Naive thymus-derived CD4-positive, alpha-beta T cell (primary cell): Measurements from ENCODE around the gene CLDN9. TPM values are rescaled to one million over a fixed set of nuclear protein-coding genes. Genes with fewer than 3 reads are reported as not detected.

ENCODE experiments used
- ATAC-seq: fragments of 150-1000 bp; cut with Tn5 transposase; 2 replicates; pipeline ENCODE4 v1.10.0; 2021; ENCODE audit warnings: mild to moderate bottlenecking, moderate library complexity
- CTCF ChIA-PET: fragments of 350-600 bp; sonication (Branson Sonifier 250); formaldehyde crosslinking; loops from one replicate; lab custom pipeline; 2021; ENCODE audit warnings: antibody characterized with exemption; lab: Charles Lee
- POLR2A ChIA-PET: fragments of 350-600 bp; sonication (Branson Sonifier 250); formaldehyde crosslinking; loops from one replicate; lab custom pipeline; 2021; ENCODE audit warnings: antibody characterized with exemption, inconsistent platforms; lab: Charles Lee
- DNase-seq, 9 donors: peaks; one replicate each; pipeline versions ENCODE4 v3.0.0 to v3.0.0-alpha.2; 2020 to 2022; ENCODE audit warnings: mixed read lengths in 1 of 9
- H3K27ac ChIP-seq: one replicate; pipeline ENCODE4 v1.7.0; 2013; ENCODE audit warnings: mild to moderate bottlenecking, low read depth, low read length, moderate library complexity
- H3K27me3 ChIP-seq, 2 donors: one replicate each; pipeline ENCODE4 v1.7.0; 2013; ENCODE audit warnings: low read length in 2 of 2, mild to moderate bottlenecking in 2 of 2, moderate library complexity in 2 of 2; ENCODE audit not compliant: control insufficient read depth in 2 of 2, insufficient read depth in 2 of 2
- H3K36me3 ChIP-seq, 3 experiments: 1 replicate in 2 of 3; 2 replicates in 1 of 3; pipeline ENCODE4 v1.7.0; 2013; ENCODE audit warnings: low read length in 3 of 3, mild to moderate bottlenecking in 3 of 3, moderate library complexity in 1 of 3; ENCODE audit not compliant: insufficient read depth in 3 of 3, control insufficient read depth in 2 of 3
- H3K4me1 ChIP-seq, 2 donors: one replicate each; pipeline ENCODE4 v1.7.0; 2013; ENCODE audit warnings: low read length in 2 of 2, mild to moderate bottlenecking in 2 of 2, moderate library complexity in 1 of 2; ENCODE audit not compliant: control insufficient read depth in 2 of 2, insufficient read depth in 2 of 2
- H3K4me3 ChIP-seq: 2 replicates; pipeline ENCODE4 v1.7.0; 2013; ENCODE audit warnings: mild to moderate bottlenecking, low read length
- H3K9me3 ChIP-seq, 3 experiments: 1 replicate in 2 of 3; 2 replicates in 1 of 3; pipeline ENCODE4 v1.7.0; 2013; ENCODE audit warnings: low read length in 3 of 3; ENCODE audit not compliant: control insufficient read depth in 2 of 3
- H3K27ac Mint-ChIP-seq, 9 donors: one replicate each; pipeline ENCODE4 v1.8.0; 2020 to 2022; ENCODE audit warnings: mixed read lengths in 9 of 9, mild to moderate bottlenecking in 8 of 9, moderate library complexity in 5 of 9, inconsistent platforms in 2 of 9
- H3K27me3 Mint-ChIP-seq, 5 donors: one replicate each; pipeline ENCODE4 v1.8.0; 2021 to 2022; ENCODE audit warnings: mixed read lengths in 5 of 5, mild to moderate bottlenecking in 1 of 5
- H3K36me3 Mint-ChIP-seq, 5 donors: one replicate each; pipeline ENCODE4 v1.8.0; 2020 to 2022; ENCODE audit warnings: mixed read lengths in 5 of 5, mild to moderate bottlenecking in 3 of 5, inconsistent platforms in 1 of 5
- H3K4me1 Mint-ChIP-seq, 7 donors: one replicate each; pipeline ENCODE4 v1.8.0; 2020 to 2022; ENCODE audit warnings: mixed read lengths in 7 of 7, mild to moderate bottlenecking in 3 of 7, inconsistent platforms in 1 of 7
- H3K4me3 Mint-ChIP-seq, 10 donors: one replicate each; pipeline ENCODE4 v1.8.0; 2020 to 2022; ENCODE audit warnings: mild to moderate bottlenecking in 10 of 10, mixed read lengths in 10 of 10, moderate library complexity in 6 of 10, inconsistent platforms in 2 of 10
- H3K9me3 Mint-ChIP-seq, 11 donors: one replicate each; pipeline ENCODE4 v1.8.0; 2020 to 2022; ENCODE audit warnings: mixed read lengths in 11 of 11, mild to moderate bottlenecking in 4 of 11, inconsistent platforms in 1 of 11, moderate library complexity in 1 of 11
- intact Hi-C, 2 donors: fragments of 100-400 bp; cut with micrococcal nuclease; formaldehyde crosslinking; loops; one replicate each; pipeline ENCODE4 v1.15.1; 2023
- polyA plus RNA-seq, 2 donors: library from polyadenylated mRNA; unstranded; fragments of 300-500 nt; fragmentation: Illumina TruSeq; gene quantifications; one replicate each; pipeline ENCODE4 v1.2.3, GENCODE V29; 2021
- total RNA-seq, 6 experiments: library from RNA in 5 of 6; stranded (reverse) in 5 of 6; gene quantifications; 1 replicate in 5 of 6; 2 replicates in 1 of 6; pipeline ENCODE4 v1.2.3 and lab custom pipeline; 2021 to 2026

The CLDN9 gene
- total and polyA plus RNA-seq, 7 experiments from 2014 or later = 0.15 to 0.37 TPM; not detected in 5

DNA sequence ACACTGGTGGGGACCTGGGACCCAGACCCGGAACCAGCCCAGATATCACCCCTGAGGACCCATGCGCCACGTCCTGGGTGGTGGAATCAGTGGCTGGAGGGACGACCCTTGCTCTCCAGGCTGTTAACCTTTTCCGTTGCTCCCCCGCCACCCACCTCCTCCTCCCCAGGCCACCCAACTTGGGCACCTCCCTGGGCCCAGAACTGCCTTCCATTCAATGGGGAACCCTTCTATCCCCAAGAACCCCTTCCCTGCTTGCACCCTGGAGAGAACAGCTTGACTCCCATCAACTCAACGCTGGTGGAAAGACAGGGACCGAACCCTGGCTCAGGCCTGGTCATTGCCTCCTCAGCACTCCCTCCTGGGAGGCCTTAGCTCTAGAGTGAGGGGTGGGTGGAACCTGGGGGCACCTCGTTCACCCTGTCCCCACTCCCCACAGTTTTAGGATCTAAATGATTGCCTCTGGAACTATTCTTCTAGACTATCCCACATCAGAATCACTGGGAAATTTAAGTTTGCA lies 47.1 kb downstream of the CLDN9 start:
- H3K36me3 Mint-ChIP-seq = peaks cover 0 to 45% (median 0%) of the 10 kb centered on the region in 5 donors

DNA sequence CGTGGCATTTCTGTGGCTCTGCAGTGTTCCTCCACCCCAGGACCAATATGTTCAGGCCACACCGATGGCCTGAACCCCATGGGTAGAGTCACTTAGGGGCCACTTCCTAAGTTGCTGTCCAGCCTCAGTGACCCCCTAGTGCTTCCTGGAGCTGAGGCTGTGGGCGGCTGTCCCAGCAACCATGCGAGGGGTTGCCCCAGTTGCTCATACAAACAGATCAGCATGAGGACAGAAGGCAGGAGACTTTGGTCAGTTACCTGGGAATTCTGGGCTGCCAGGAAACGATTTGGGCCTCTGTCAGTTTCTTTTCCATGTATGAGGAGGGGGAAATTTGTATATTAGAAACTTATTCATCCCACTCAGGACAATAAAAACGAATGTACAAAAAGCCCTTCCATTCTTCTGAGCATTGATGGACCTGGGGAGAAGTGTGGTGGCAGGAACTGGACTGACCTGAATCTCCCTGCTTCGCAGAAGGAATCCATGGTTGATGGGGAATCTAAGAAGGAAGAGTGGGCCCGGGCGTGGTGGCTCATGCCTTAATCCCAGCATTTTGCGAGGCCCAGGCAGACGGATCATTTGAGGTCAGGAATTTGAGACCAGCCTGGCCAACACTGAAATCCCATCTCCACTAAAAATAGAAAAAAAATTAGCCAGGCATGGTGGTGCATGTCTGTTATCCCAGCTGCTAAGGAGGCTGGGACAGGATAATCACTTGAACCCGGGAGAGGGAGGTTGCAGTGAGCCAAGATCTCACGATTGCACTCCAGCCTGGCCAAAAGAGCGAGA lies 47.8 kb downstream of the CLDN9 start:
- Mint-ChIP-seq H3K27me3 (no peaks in the 10 kb centered on the region), H3K27ac (peak overlapping the region; percentile 67 to 91 (median 83)), H3K9me3 (peaks cover 0 to 6% (median 0%) of the 10 kb centered on the region in 11 donors), H3K4me1 (peaks cover 34 to 63% (median 49%) of the 10 kb centered on the region in 7 donors), H3K36me3 (peaks cover under 1 to 42% (median under 1%) of the 10 kb centered on the region in 5 donors), H3K4me3 (peak overlapping the region; percentile 76 to 92 (median 87))
- Histone ChIP-seq H3K9me3 (no peaks in the 10 kb centered on the region), H3K4me3 (no peak overlapping the region), H3K27me3 (no peaks in the 10 kb centered on the region), H3K4me1 (peaks cover 25 to 45% of the 10 kb centered on the region in 2 donors), H3K27ac (no peak overlapping the region), H3K36me3 (peaks cover 0 to 3% (median 0%) of the 10 kb centered on the region in 3 experiments)
- CTCF ChIA-PET = interaction anchor here (0.9 to 13.9 kb wide), 16 partner anchors 9 to 107 kb away, joined by 3 to 244 read pairs (median 5); partner anchors contain the start of gene ZNF213
- ATAC-seq (no peak), DNase-seq (no peak)
- intact Hi-C loops = no loop called here
- POLR2A ChIA-PET = interaction anchor here (0.6 to 10.4 kb wide), 17 partner anchors 9 to 92 kb away, joined by 3 to 182 read pairs (median 4); partner anchors contain the start of genes HCFC1R1, THOC6 and ZNF213

More for the DNA sequence above, 47.1 kb downstream of the CLDN9 start:
- Mint-ChIP-seq H3K9me3 (peaks cover 0 to 6% (median 0%) of the 10 kb centered on the region in 11 donors), H3K4me1 (peaks cover 37 to 63% (median 49%) of the 10 kb centered on the region in 7 donors), H3K4me3 (peak overlapping the region; percentile 76 to 92 (median 87)), H3K27me3 (no peaks in the 10 kb centered on the region), H3K27ac (peak overlapping the region; percentile 51 to 91 (median 83))
- no peaks in the 10 kb centered on the region for H3K9me3 ChIP-seq
- ChIA-PET POLR2A (interaction anchor here (0.5 to 10.4 kb wide), 21 partner anchors 10 to 301 kb away, joined by 3 to 182 read pairs (median 5); partner anchors contain the start of genes HCFC1R1, THOC6 and ZNF213), CTCF (interaction anchor here (0.8 to 13.9 kb wide), 21 partner anchors 10 to 112 kb away, joined by 3 to 244 read pairs (median 4); partner anchors contain the start of gene ZNF213)
- H3K4me3 ChIP-seq = peak overlapping the region; percentile 77
- H3K27me3 ChIP-seq = no peaks in the 10 kb centered on the region
- H3K4me1 ChIP-seq = peaks cover 28 to 50% of the 10 kb centered on the region in 2 donors
- peak overlapping the region; percentile 89 for H3K27ac ChIP-seq
- intact Hi-C loops = loop anchor here (1.0 to 2.0 kb wide), 10 partner anchors 15 to 107 kb away; no protein-coding TSS in a partner anchor
- DNase-seq = no peak
- H3K36me3 ChIP-seq = peaks cover 0 to 3% (median 0%) of the 10 kb centered on the region in 3 experiments
- ATAC-seq = no peak

DNA sequence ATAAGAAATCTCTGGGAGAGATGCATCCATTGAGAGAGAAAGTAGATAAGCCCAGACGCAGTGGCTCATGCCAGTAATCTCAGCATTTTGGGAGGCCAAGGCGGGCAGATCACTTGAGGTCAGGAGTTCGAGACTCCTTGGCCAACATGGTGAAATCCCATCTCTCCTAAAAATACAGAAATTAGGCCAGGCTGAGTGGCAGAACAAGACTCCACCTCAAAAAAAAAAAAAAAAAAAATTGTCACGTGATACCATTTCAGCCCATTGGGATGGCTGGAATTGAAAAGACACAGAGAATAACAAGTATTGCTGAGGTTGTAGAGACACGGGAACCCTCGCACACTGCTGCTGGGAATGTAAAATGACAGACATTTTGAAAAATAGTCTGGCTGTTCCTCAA lies 49.8 kb downstream of the CLDN9 start:
- CTCF ChIA-PET = interaction anchor here (1.4 to 13.9 kb wide), 5 partner anchors 14 to 109 kb away, joined by 3 to 244 read pairs (median 4); partner anchors contain the start of gene ZNF213
- DNase-seq = no peak
- POLR2A ChIA-PET = interaction anchor here (0.7 to 10.4 kb wide), 8 partner anchors 7 to 73 kb away, joined by 3 to 182 read pairs (median 5); partner anchors contain the start of gene ZNF213
- peak overlapping the region in 1 of 10 donors; percentile 14 for H3K4me3 Mint-ChIP-seq
- H3K27ac Mint-ChIP-seq = peak overlapping the region in 8 of 9 donors; percentile 42 to 100 (median 78)
- intact Hi-C loops = no loop called here
- ATAC-seq = no peak
- H3K4me3 ChIP-seq = no peak overlapping the region
- peaks cover 25 to 27% of the 10 kb centered on the region in 2 donors for H3K4me1 ChIP-seq
- no peaks in the 10 kb centered on the region for H3K27me3 Mint-ChIP-seq
- no peaks in the 10 kb centered on the region for H3K27me3 ChIP-seq
- no peaks in the 10 kb centered on the region for H3K9me3 ChIP-seq
- peaks cover 34 to 53% (median 50%) of the 10 kb centered on the region in 7 donors for H3K4me1 Mint-ChIP-seq
- H3K9me3 Mint-ChIP-seq = peaks cover 0 to 6% (median 0%) of the 10 kb centered on the region in 11 donors
- peaks cover 0 to 10% (median 3%) of the 10 kb centered on the region in 3 experiments for H3K36me3 ChIP-seq
- H3K36me3 Mint-ChIP-seq = peaks cover 8 to 45% (median 10%) of the 10 kb centered on the region in 5 donors
- H3K27ac ChIP-seq = no peak overlapping the region

DNA sequence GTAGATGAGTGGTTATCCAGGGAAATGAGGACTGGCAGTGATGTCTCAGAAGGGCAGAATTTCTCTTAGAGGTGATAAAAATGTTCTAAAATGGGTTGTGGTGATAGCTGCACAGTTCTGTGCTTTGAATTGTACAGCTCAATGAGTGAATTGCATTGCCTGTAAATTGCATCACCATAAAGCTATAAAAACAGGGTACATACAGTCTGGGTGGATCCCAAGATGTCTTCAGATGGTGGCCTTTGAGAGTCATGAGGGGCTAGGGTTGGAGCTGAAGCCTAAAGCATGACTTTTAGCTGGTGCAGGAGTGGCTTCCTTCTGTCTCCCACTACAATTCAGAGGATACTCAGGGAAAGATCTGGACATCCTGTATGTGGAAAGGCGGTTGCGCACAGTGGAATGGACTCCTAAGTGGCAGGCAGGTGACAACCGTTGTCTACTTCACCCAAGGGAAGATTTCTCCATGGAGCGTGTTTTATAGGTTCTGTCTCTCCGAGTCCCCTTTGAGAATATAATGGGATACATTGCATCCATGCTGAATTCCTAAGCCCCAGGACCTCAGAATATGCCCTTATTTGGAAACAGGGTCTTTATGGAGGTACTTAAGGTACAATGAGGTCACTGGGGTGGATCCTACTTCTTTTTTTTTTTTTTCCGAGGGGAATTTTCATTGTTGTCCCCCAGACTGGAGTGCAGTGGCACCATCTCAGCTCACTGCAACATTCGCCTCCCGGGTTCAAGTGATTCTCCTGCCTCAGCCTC lies 51.1 kb downstream of the CLDN9 start:
- H3K27ac ChIP-seq = peak overlapping the region; percentile 88

More for the DNA sequence above, 51.1 kb downstream of the CLDN9 start:
- peaks cover 28 to 33% of the 10 kb centered on the region in 2 donors for H3K4me1 ChIP-seq
- POLR2A ChIA-PET = interaction anchor here (0.6 to 10.4 kb wide), 9 partner anchors 12 to 1656 kb away, joined by 3 to 182 read pairs (median 6); partner anchors contain the start of genes ZNF213 and ZSCAN10
- no peak overlapping the region for H3K4me3 ChIP-seq
- CTCF ChIA-PET = interaction anchor here (0.6 to 13.9 kb wide), 6 partner anchors 13 to 105 kb away, joined by 3 to 244 read pairs (median 4); partner anchors contain the start of gene ZNF213
- no peaks in the 10 kb centered on the region for H3K27me3 ChIP-seq
- intact Hi-C loops = no loop called here
- Mint-ChIP-seq H3K27me3 (no peaks in the 10 kb centered on the region), H3K4me1 (peaks cover 43 to 60% (median 59%) of the 10 kb centered on the region in 7 donors), H3K36me3 (peaks cover 8 to 53% (median 14%) of the 10 kb centered on the region in 5 donors), H3K9me3 (peaks cover 0 to 6% (median 0%) of the 10 kb centered on the region in 11 donors), H3K27ac (peak overlapping the region; percentile 66 to 100 (median 98)), H3K4me3 (peak overlapping the region; percentile 15 to 100 (median 98))
- H3K36me3 ChIP-seq = peaks cover 0 to 10% (median 3%) of the 10 kb centered on the region in 3 experiments
- no peak for DNase-seq
- H3K9me3 ChIP-seq = no peaks in the 10 kb centered on the region
- no peak for ATAC-seq
